ENCODE data around the gene PAPPA2.

The PAPPA2 gene

GRCh38 chr1:176501599-176501998 is 38.6 kb downstream of the PAPPA2 start:
- DNase-seq (ENCODE audit: low read depth in 1 of 2, low spot score in 1 of 2): no peak

- no peak for DNase-seq (ENCODE audit: low read depth in 1 of 2, low spot score in 1 of 2)
These were observed 42.0 kb downstream of the PAPPA2 start for GRCh38 chr1:176504848-176505553.

GRCh38 chr1:176512966-176513365 is 50.0 kb downstream of the PAPPA2 start:
- no peak for DNase-seq (ENCODE audit: low read depth in 1 of 2, low spot score in 1 of 2)

GRCh38 chr1:176515310-176515709 is 52.3 kb downstream of the PAPPA2 start:
- DNase-seq (ENCODE audit: low read depth in 1 of 2, low spot score in 1 of 2): no peak

- no peak for DNase-seq (ENCODE audit: low read depth in 1 of 2, low spot score in 1 of 2)
These were observed 54.5 kb downstream of the PAPPA2 start for GRCh38 chr1:176517484-176517883.

GRCh38 chr1:176521211-176521610 is 58.2 kb downstream of the PAPPA2 start:
- DNase-seq (ENCODE audit: low read depth in 1 of 2, low spot score in 1 of 2): no peak

GRCh38 chr1:176522310-176522845 is 59.4 kb downstream of the PAPPA2 start:
- no peak for DNase-seq (ENCODE audit: low read depth in 1 of 2, low spot score in 1 of 2)

GRCh38 chr1:176529395-176530090 is 66.6 kb downstream of the PAPPA2 start:
- DNase-seq (ENCODE audit: low read depth in 1 of 2, low spot score in 1 of 2): no peak

- DNase-seq (ENCODE audit: low read depth in 1 of 2, low spot score in 1 of 2): no peak
These were observed 68.1 kb downstream of the PAPPA2 start for GRCh38 chr1:176531036-176531435.

GRCh38 chr1:176531921-176532897 is 69.2 kb downstream of the PAPPA2 start:
- DNase-seq (ENCODE audit: low read depth in 1 of 2, low spot score in 1 of 2): no peak

- DNase-seq (ENCODE audit: low read depth in 1 of 2, low spot score in 1 of 2): no peak
These were observed 70.0 kb downstream of the PAPPA2 start for GRCh38 chr1:176533020-176533419.

- no peak for DNase-seq (ENCODE audit: low read depth in 1 of 2, low spot score in 1 of 2)
These were observed 73.6 kb downstream of the PAPPA2 start for GRCh38 chr1:176536588-176536987.

- no peak for DNase-seq (ENCODE audit: low read depth in 1 of 2, low spot score in 1 of 2)
These were observed 76.0 kb downstream of the PAPPA2 start for GRCh38 chr1:176539018-176539417.

- no peak for DNase-seq (ENCODE audit: low read depth in 1 of 2, low spot score in 1 of 2)
These were observed 77.5 kb downstream of the PAPPA2 start for GRCh38 chr1:176540428-176540827.

- DNase-seq (ENCODE audit: low read depth in 1 of 2, low spot score in 1 of 2): no peak
These were observed 78.7 kb downstream of the PAPPA2 start for GRCh38 chr1:176541663-176542062.

- DNase-seq (ENCODE audit: low read depth in 1 of 2, low spot score in 1 of 2): no peak
These were observed 79.4 kb downstream of the PAPPA2 start for GRCh38 chr1:176542352-176542751.

- no peak for DNase-seq (ENCODE audit: low read depth in 1 of 2, low spot score in 1 of 2)
These were observed 80.6 kb downstream of the PAPPA2 start for GRCh38 chr1:176543360-176544129.

- DNase-seq (ENCODE audit: low read depth in 1 of 2, low spot score in 1 of 2): no peak
These were observed 82.2 kb downstream of the PAPPA2 start for GRCh38 chr1:176545034-176545639.

GRCh38 chr1:176546825-176547224 is 83.8 kb downstream of the PAPPA2 start:
- no peak for DNase-seq (ENCODE audit: low read depth in 1 of 2, low spot score in 1 of 2)

GRCh38 chr1:176551146-176551545 is 88.2 kb downstream of the PAPPA2 start:
- no peak for DNase-seq (ENCODE audit: low read depth in 1 of 2, low spot score in 1 of 2)
